Prostate gland (tissue), 2 donors: ENCODE measurements around the gene FNDC3B. TPM values are rescaled to one million over a fixed set of nuclear protein-coding genes. Genes with fewer than 3 reads are reported as not detected.

Experiments
- DNase-seq: peaks from one replicate; pipeline ENCODE4 v3.0.0-alpha.2; 2019; ENCODE audit warnings: low spot score
- H3K27ac ChIP-seq, 2 donors: fragments of 200-600 bp; sonication (generic); 2 replicates each; pipeline ENCODE4 v1.5.1; 2017 to 2019
- H3K27me3 ChIP-seq: fragments of 200-600 bp; sonication (generic); replicated peaks from 2 replicates; pipeline ENCODE4 v1.5.1; 2019; ENCODE audit not compliant: insufficient read depth
- H3K36me3 ChIP-seq, 2 donors: fragments of 200-600 bp; sonication (generic); 1 replicate in 1 of 2; 2 replicates in 1 of 2; pipeline versions ENCODE4 v1.5.1 to v1.8.1; 2017 to 2019
- H3K4me1 ChIP-seq: fragments of 200-600 bp; sonication (generic); replicated peaks from 2 replicates; pipeline ENCODE4 v1.5.1; 2019
- H3K4me3 ChIP-seq, 2 donors: fragments of 200-600 bp; sonication (generic); 2 replicates each; pipeline ENCODE4 v1.5.1; 2017 to 2019
- H3K9me3 ChIP-seq: fragments of 200-600 bp; sonication (generic); 2 replicates; pipeline ENCODE4 v1.5.1; 2017
- CTCF ChIP-seq, 4 experiments: fragments of 200-600 bp in 2 of 4; fragments of 450-650 bp in 2 of 4; sonication (generic) in 2 of 4; IDR thresholded peaks; 1 replicate in 3 of 4; 2 replicates in 1 of 4; pipeline ENCODE4 v1.5.1; 2016 to 2019; ENCODE audit warnings: antibody characterized with exemption in 4 of 4, mild to moderate bottlenecking in 2 of 4, moderate library complexity in 2 of 4
- POLR2A ChIP-seq: fragments of 450-650 bp; IDR thresholded peaks from one replicate; pipeline ENCODE4 v1.6.1; 2016; ENCODE audit warnings: antibody characterized with exemption, mild to moderate bottlenecking
- POLR2AphosphoS5 ChIP-seq: sonication (generic); formaldehyde crosslinking; IDR thresholded peaks from one replicate; pipeline ENCODE4 v1.6.1; 2017; ENCODE audit warnings: antibody characterized with exemption
- WGBS: methylation state at CpG from one replicate; pipeline ENCODE4 v1.1.5; 2018; 5-methylcytosine and 5-hydroxymethylcytosine counted together
- intact Hi-C: fragments of 100-400 bp; cut with DNase I; formaldehyde crosslinking; loops from one replicate; pipeline ENCODE4 v1.14.2; 2022
- total RNA-seq, 2 donors: library from RNA; depleted of rRNA; stranded (reverse); fragments of >200 nt; gene quantifications; one replicate each; pipeline ENCODE4 v1.1.0, GENCODE V29; 2016

The FNDC3B gene
- total RNA-seq, 2 donors from 2014 or later = 35.9 to 62.4 TPM

- Histone ChIP-seq H3K27me3 (no peaks in the 10 kb centered on the region), H3K4me3 (no peak overlapping the region), H3K27ac (no peak overlapping the region), H3K9me3 (no peaks in the 10 kb centered on the region), H3K36me3 (no peaks in the 10 kb centered on the region), H3K4me1 (no peaks in the 10 kb centered on the region)
- WGBS = 94% methylated on average over 8 of the region's 8 CpGs
- intact Hi-C loops = no loop called here
- DNase-seq = no peak
- TF ChIP-seq POLR2AphosphoS5 (no peak), CTCF (IDR thresholded peaks at IDR 0.05) (no peak), POLR2A (no peak)
Observed at GRCh38 chr3:172071780-172072330, 32.5 kb downstream of the FNDC3B start.

- H3K9me3 ChIP-seq = no peaks in the 10 kb centered on the region
- no peaks in the 10 kb centered on the region for H3K27me3 ChIP-seq
- WGBS = 87% methylated on average over 4 of the region's 4 CpGs
- intact Hi-C loops = no loop called here
- no peak for TF ChIP-seq POLR2A
- no peak for TF ChIP-seq CTCF (IDR thresholded peaks at IDR 0.05)
- no peak for TF ChIP-seq POLR2AphosphoS5
- H3K4me1 ChIP-seq = no peaks in the 10 kb centered on the region
- no peaks in the 10 kb centered on the region for H3K36me3 ChIP-seq
- H3K4me3 ChIP-seq = no peak overlapping the region
- no peak for DNase-seq
- H3K27ac ChIP-seq = no peak overlapping the region
Observed at GRCh38 chr3:172072543-172072942, 33.2 kb downstream of the FNDC3B start.

- no peak for TF ChIP-seq CTCF (IDR thresholded peaks at IDR 0.05)
- TF ChIP-seq POLR2AphosphoS5 = no peak
- TF ChIP-seq POLR2A = no peak
- H3K36me3 ChIP-seq = no peaks in the 10 kb centered on the region
- no peaks in the 10 kb centered on the region for H3K4me1 ChIP-seq
- WGBS = 74% methylated on average over 5 of the region's 5 CpGs
- no peaks in the 10 kb centered on the region for H3K27me3 ChIP-seq
- no peak overlapping the region for H3K27ac ChIP-seq
- H3K4me3 ChIP-seq = no peak overlapping the region
- intact Hi-C loops = no loop called here
- DNase-seq = no peak
- no peaks in the 10 kb centered on the region for H3K9me3 ChIP-seq
Observed at GRCh38 chr3:172073262-172073915, 34.0 kb downstream of the FNDC3B start.

- intact Hi-C loops = no loop called here
- no peak overlapping the region for H3K4me3 ChIP-seq
- no peaks in the 10 kb centered on the region for H3K36me3 ChIP-seq
- H3K9me3 ChIP-seq = no peaks in the 10 kb centered on the region
- H3K4me1 ChIP-seq = no peaks in the 10 kb centered on the region
- no peak for DNase-seq
- WGBS = 96% methylated on average over 2 of the region's 2 CpGs
- H3K27ac ChIP-seq = no peak overlapping the region
- H3K27me3 ChIP-seq = no peaks in the 10 kb centered on the region
- TF ChIP-seq CTCF (IDR thresholded peaks at IDR 0.05) (no peak), POLR2A (no peak), POLR2AphosphoS5 (no peak)
Observed at GRCh38 chr3:172074032-172074431, 34.7 kb downstream of the FNDC3B start.

- H3K4me3 ChIP-seq = no peak overlapping the region
- no peaks in the 10 kb centered on the region for H3K4me1 ChIP-seq
- H3K27ac ChIP-seq = no peak overlapping the region
- no peaks in the 10 kb centered on the region for H3K36me3 ChIP-seq
- no peaks in the 10 kb centered on the region for H3K27me3 ChIP-seq
- H3K9me3 ChIP-seq = no peaks in the 10 kb centered on the region
- TF ChIP-seq POLR2AphosphoS5 (no peak), CTCF (IDR thresholded peaks at IDR 0.05) (no peak), POLR2A (no peak)
- DNase-seq = no peak
- intact Hi-C loops = no loop called here
- 48% methylated on average over 4 of the region's 4 CpGs for WGBS
Observed at GRCh38 chr3:172074586-172074985, 35.2 kb downstream of the FNDC3B start.
